HG02970 (cell line): ENCODE measurements around the gene TIMM17A.
"Not testable (repeated sequence)": the region's sequence is repeated elsewhere in the genome, so short reads cannot be mapped to it uniquely, and the experiment has no call there.

Experiments
- ATAC-seq: cut with Tn5 transposase; IDR thresholded peaks from one replicate; pipeline ENCODE4 v1.9.1; 2021; ENCODE audit warnings: mild to moderate bottlenecking, moderate library complexity, moderate number of reproducible peaks; ENCODE audit not compliant: unreplicated experiment, low FRiP score

TIMM17A gene

GRCh38 chr1:202014060-202014459 is 58.8 kb downstream of the TIMM17A start:
- no peak for ATAC-seq

DNA sequence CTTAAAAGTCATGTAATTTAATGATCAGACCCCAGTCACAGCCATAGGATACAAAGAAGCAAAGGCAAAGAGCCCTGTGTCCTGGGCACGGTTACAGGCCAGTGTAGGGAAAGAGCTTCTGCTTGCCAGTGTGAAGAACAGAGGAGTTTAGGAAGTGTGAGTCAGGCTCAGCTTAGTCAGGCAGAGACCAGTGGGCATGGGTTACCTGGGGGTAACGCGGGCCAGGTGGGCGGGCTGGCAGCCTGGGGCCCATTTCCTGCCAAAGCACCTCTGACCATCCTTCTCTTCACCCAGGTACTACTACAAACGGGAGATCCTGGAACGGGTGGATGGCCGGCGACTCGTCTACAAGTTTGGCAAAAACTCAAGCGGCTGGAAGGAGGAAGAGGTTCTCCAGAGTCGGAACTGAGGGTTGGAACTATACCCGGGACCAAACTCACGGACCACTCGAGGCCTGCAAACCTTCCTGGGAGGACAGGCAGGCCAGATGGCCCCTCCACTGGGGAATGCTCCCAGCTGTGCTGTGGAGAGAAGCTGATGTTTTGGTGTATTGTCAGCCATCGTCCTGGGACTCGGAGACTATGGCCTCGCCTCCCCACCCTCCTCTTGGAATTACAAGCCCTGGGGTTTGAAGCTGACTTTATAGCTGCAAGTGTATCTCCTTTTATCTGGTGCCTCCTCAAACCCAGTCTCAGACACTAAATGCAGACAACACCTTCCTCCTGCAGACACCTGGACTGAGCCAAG is 59.8 kb downstream of the TIMM17A start:
- ATAC-seq = no peak

GRCh38 chr1:202015662-202015937 is 60.3 kb downstream of the TIMM17A start:
- no peak for ATAC-seq

GRCh38 chr1:202016022-202016810 is 60.9 kb downstream of the TIMM17A start:
- ATAC-seq = no peak

- ATAC-seq = no peak
These were observed 61.8 kb downstream of the TIMM17A start for GRCh38 chr1:202016811-202017748.

DNA sequence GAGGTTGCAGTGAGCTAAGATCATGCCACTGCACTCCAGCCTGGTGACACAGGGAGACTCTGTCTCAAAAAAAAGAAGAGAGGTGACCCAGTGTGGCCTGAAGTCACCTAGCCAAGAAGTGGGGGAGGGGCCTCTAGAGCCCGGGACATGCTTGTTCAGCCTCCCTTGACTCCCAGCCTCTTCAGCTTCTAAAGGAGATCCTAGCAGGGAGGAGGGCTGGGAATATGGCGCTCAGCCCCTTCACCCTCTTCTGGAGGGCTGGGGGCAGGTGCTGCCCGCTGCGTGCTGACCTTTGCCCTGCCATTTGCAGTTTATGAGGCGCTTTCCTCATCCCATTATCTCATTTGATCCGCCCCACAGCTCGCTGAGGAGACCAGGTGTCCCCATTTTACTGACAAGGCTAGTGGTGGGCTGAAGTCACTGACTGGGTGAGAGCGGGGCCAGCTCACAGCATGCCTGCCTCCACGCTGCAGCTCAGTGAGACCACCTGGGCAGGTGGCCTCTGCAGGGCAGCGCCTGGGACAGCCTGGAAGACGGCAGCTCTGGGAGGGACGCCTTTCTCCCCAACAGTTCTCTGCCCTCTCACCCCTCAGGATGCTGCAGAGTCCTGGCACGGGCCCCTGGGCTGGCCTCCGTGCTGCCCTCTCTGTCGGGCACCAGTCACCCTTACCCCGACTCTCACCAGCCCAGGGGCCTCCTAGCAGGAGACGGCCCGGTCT is 62.6 kb downstream of the TIMM17A start:
- ATAC-seq = no peak

DNA sequence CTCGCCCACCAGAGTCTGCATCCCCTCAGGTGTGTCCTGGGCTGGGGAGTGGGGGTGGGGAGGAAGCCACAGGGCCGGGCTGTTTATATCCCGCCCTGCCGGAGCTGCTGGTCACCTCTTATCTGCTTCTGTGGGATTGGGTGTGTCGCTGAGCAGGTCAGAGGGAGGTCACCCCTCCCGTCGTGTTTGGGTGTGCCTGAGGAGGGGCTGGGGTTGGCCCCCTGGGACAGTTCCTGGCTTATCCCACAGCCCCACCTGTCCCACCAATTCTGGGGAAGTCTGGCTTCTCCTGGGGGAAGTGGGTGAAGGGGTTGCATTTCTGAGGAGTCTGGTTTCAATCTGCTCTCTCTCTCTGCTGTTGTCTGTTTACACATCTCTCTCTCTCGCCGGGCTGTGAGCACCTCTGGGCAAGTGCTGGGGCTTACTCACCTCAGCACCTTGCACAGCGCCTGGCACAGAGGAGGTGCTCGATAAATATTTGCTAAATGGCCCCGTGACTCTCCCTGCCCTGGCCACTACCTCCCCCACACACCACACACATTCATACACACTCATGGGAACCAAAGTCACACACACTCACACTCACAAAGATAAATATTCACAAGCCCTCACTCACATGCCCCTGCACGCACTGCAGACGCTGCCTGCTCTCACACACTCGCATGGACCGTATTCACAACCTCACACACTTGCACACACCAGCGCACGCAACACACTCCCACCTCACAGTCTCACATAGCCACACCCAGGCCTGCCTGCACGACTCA is 63.3 kb downstream of the TIMM17A start:
- no peak for ATAC-seq

DNA sequence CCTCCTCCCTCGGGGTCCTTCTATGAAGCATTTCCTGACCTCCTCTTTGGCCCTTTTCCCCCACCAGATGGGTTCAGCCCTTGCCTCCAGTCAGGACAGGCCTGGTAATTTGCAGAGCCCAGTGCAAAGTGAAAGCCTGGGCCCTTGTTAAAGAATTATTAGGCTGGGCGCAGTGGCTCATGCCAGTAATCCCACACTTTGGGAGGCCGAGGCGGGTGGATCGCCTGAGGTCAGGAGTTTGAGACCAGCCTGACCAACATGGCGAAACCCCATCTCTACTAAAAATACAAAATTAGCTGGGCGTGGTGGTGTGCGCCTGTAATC is 63.9 kb downstream of the TIMM17A start:
- ATAC-seq = not testable (repeated sequence)
